Suprapubic skin (tissue), 3 donors: ENCODE measurements around the gene PTGES.

Experiments used
- CTCF ChIP-seq, 2 donors: fragments of 200-600 bp in 1 of 2; fragments of 450-650 bp in 1 of 2; sonication (generic) in 1 of 2; IDR thresholded peaks; one replicate each; pipeline ENCODE4 v1.5.1; 2016 to 2019; ENCODE audit warnings: antibody characterized with exemption in 2 of 2, mild to moderate bottlenecking in 1 of 2, moderate library complexity in 1 of 2
- EP300 ChIP-seq: sonication (generic); formaldehyde crosslinking; IDR thresholded peaks from one replicate; pipeline ENCODE4 v1.6.1; 2017; ENCODE audit warnings: antibody characterized with exemption
- POLR2A ChIP-seq, 2 donors: fragments of 450-650 bp; IDR thresholded peaks; one replicate each; pipeline ENCODE4 v1.6.1; 2017; ENCODE audit warnings: antibody characterized with exemption in 2 of 2, mild to moderate bottlenecking in 2 of 2, moderate library complexity in 2 of 2

GRCh38 chr9:129703667-129704355, 49.0 kb downstream of the PTGES start:
- TF ChIP-seq CTCF (IDR thresholded peaks at IDR 0.05) (no peak), EP300 (no peak), POLR2A (IDR thresholded peaks at IDR 0.05) (no peak)
